HUES64 (cell line): ENCODE measurements around the gene ERBB2.
"Not testable (repeated sequence)": the region's sequence is repeated elsewhere in the genome, so short reads cannot be mapped to it uniquely, and the experiment has no call there.

Experiments
- H3K27ac ChIP-seq: 2 replicates; pipeline ENCODE4 v1.7.0; 2013; ENCODE audit warnings: low read depth, low read length, inconsistent platforms
- H3K27me3 ChIP-seq: 2 replicates; pipeline ENCODE4 v1.6.1; 2013; ENCODE audit warnings: mild to moderate bottlenecking, low read length; ENCODE audit not compliant: insufficient read depth
- H3K36me3 ChIP-seq: 2 replicates; pipeline ENCODE4 v1.6.1; 2013; ENCODE audit warnings: mild to moderate bottlenecking, low read length; ENCODE audit not compliant: insufficient read depth
- H3K4me1 ChIP-seq: 2 replicates; pipeline ENCODE4 v1.6.1; 2013; ENCODE audit warnings: mild to moderate bottlenecking, low read length, moderate library complexity; ENCODE audit not compliant: insufficient read depth
- H3K4me3 ChIP-seq: 2 replicates; pipeline ENCODE4 v1.5.1; 2013; ENCODE audit warnings: mild to moderate bottlenecking, low read length, moderate library complexity
- H3K9ac ChIP-seq: 2 replicates; pipeline ENCODE4 v1.6.1; 2013; ENCODE audit warnings: mild to moderate bottlenecking, low read depth, low read length
- H3K9me3 ChIP-seq: 2 replicates; pipeline ENCODE4 v1.6.1; 2013; ENCODE audit warnings: low read depth, low read length; ENCODE audit not compliant: insufficient read depth
- WGBS: fragments of 150-250, 120-280 bp; methylation state at CpG from one replicate; pipeline ENCODE4 v1.1.7; 2013; ENCODE audit warnings: missing lambda C conversion rate; 5-methylcytosine and 5-hydroxymethylcytosine counted together

Gene ERBB2

DNA sequence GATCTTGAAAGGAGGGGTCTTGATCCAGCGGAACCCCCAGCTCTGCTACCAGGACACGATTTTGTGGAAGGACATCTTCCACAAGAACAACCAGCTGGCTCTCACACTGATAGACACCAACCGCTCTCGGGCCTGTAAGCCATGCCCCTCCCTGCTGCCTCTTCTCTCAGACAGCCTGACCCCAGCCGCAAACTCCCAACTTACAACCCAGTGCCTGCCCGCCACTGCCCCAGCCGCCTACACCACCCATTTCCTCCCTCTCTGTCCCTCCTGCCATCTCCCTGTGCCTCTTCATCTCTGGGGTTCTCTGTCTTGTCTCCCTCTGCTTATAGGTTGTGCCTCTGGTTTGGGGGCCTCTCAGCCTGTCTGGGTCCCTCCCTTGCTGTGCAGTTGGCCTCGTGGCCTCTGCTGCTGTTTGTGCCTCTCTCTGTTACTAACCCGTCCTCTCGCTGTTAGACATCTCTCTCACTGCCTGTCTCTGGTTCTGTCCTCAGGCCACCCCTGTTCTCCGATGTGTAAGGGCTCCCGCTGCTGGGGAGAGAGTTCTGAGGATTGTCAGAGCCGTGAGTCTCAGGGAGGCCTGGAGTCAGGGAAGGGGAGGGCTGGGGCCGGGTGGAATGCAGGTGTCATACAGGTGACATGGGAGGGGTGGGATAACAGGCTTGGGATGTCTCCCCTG is 9.6 kb downstream of the ERBB2 start:
- Histone ChIP-seq H3K4me3 (no peak overlapping the region), H3K27me3 (no peaks in the 10 kb centered on the region), H3K27ac (no peak overlapping the region), H3K9ac (no peak overlapping the region), H3K4me1 (peaks cover 15% of the 10 kb centered on the region), H3K9me3 (no peaks in the 10 kb centered on the region), H3K36me3 (peaks cover 83% of the 10 kb centered on the region)
- WGBS = 93% methylated on average over 14 of the region's 14 CpGs

DNA sequence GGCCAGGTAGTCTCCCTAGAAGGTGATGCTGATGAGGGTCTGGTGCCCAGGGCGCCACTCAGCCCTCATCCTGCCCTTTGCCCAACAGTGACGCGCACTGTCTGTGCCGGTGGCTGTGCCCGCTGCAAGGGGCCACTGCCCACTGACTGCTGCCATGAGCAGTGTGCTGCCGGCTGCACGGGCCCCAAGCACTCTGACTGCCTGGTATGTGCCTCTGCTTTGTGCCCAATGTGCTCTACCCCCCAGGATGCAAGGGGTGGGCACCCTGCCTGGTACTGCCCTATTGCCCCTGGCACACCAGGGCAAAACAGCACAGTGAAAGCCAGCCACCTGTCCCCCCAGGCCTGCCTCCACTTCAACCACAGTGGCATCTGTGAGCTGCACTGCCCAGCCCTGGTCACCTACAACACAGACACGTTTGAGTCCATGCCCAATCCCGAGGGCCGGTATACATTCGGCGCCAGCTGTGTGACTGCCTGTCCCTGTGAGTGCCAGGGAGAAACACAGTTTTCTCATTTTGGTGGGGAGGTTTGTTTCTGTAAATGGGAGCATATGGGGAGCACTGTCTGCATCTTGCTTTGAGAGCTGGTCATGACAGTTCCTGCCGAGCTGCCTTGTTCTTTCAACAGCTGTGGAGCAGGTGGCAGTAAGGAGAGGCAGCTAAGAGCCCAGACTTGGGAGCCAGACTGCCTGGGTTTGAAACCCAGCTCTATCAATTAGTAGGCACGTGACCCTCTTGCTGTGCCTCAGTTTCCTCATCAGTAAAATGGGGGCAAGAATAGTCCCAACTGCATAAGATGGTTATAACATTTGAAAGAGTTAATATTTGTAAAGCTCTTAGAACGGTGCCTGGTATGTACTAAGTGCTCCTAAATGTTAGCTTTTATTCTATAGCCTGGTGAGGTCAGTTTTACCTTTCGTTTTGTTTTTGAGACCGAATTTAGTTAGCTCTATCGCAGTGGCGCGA is 10.4 kb downstream of the ERBB2 start:
- Histone ChIP-seq H3K4me1 (peaks cover 8% of the 10 kb centered on the region), H3K9ac (no peak overlapping the region), H3K27me3 (no peaks in the 10 kb centered on the region), H3K27ac (no peak overlapping the region), H3K4me3 (no peak overlapping the region), H3K36me3 (peaks cover 90% of the 10 kb centered on the region), H3K9me3 (no peaks in the 10 kb centered on the region)
- WGBS = 96% methylated on average over 20 of the region's 20 CpGs

DNA sequence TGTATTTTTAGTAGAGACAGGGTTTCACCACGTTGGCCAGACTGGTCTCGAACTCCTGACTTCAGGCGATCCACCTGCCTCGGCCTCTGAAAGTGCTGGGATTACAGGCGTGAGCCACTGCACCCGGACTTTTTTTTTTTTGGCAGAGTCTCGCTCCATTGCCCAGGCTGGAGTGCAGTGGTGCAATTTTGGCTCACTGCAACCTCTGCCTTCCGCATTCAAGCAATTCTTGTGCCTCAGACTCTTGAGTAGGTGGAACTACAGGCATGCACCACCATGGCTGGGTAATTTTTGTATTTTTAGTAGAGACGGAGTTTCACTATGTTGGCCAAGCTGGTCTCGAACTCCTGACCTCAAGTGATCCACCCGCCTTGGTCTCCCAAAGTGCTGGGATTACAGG is 11.2 kb downstream of the ERBB2 start:
- H3K9me3 ChIP-seq, H3K4me3 ChIP-seq, H3K9ac ChIP-seq, H3K4me1 ChIP-seq, H3K27ac ChIP-seq, H3K27me3 ChIP-seq: not testable (repeated sequence)
- WGBS = 94% methylated on average over 11 of the region's 11 CpGs
- H3K36me3 ChIP-seq = peaks cover 95% of the 10 kb centered on the region

DNA sequence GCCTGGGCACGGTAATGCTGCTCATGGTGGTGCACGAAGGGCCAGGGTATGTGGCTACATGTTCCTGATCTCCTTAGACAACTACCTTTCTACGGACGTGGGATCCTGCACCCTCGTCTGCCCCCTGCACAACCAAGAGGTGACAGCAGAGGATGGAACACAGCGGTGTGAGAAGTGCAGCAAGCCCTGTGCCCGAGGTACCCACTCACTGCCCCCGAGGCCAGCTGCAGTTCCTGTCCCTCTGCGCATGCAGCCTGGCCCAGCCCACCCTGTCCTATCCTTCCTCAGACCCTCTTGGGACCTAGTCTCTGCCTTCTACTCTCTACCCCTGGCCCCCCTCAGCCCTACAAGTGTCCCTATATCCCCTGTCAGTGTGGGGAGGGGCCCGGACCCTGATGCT is 12.0 kb downstream of the ERBB2 start:
- H3K36me3 ChIP-seq = peaks cover 95% of the 10 kb centered on the region
- no peaks in the 10 kb centered on the region for H3K27me3 ChIP-seq
- no peaks in the 10 kb centered on the region for H3K9me3 ChIP-seq
- 94% methylated on average over 10 of the region's 10 CpGs for WGBS
- H3K4me3 ChIP-seq = no peak overlapping the region
- no peak overlapping the region for H3K9ac ChIP-seq
- no peaks in the 10 kb centered on the region for H3K4me1 ChIP-seq
- H3K27ac ChIP-seq = no peak overlapping the region

DNA sequence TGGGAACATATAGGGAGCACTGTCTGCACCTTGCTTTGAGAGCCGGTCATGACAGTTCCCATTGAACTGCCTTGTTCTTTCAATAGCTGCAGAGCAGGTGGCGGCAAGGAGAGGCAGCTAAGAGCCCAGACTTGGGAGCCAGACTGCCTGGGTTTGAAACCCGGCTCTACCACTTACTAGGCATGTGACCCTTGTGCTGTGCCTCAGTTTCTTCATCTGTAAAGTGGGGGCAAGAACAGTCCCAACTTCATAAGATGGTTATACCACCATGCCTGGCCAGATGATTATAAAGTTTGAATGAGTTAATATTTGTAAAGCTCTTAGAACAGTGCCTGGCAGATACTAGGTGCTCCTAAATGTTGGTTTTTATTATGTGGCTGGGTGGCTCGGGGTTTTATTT is 14.4 kb downstream of the ERBB2 start:
- Histone ChIP-seq H3K9ac (no peak overlapping the region), H3K27me3 (no peaks in the 10 kb centered on the region), H3K9me3 (no peaks in the 10 kb centered on the region), H3K36me3 (peaks cover 96% of the 10 kb centered on the region), H3K27ac (no peak overlapping the region), H3K4me1 (no peaks in the 10 kb centered on the region), H3K4me3 (no peak overlapping the region)
- 98% methylated on average over 4 of the region's 4 CpGs for WGBS

DNA sequence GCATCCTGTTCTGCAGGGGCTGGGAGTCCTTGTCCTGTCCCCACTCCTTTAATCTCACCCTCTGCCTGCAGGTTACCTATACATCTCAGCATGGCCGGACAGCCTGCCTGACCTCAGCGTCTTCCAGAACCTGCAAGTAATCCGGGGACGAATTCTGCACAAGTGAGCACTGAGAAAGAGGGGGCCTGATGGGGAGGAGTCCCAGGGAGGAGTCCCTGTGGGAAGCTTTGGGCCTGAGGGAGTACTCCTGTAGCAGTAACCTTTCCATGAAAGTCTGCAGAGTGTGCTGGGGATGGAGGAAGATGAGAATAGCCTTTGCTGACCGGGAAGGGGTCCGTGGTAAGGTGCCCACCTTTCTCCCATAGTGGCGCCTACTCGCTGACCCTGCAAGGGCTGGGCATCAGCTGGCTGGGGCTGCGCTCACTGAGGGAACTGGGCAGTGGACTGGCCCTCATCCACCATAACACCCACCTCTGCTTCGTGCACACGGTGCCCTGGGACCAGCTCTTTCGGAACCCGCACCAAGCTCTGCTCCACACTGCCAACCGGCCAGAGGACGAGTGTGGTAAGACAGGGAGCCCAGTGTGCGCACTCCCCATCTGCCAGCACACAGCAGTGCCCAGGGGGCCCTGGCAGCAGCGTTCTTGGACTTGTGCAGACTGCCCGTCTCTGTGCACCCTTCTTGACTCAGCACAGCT is 15.7 kb downstream of the ERBB2 start:
- Histone ChIP-seq H3K27me3 (no peaks in the 10 kb centered on the region), H3K4me3 (no peak overlapping the region), H3K27ac (no peak overlapping the region), H3K9me3 (no peaks in the 10 kb centered on the region), H3K36me3 (peaks cover 96% of the 10 kb centered on the region), H3K4me1 (no peaks in the 10 kb centered on the region), H3K9ac (no peak overlapping the region)
- 96% methylated on average over 18 of the region's 18 CpGs for WGBS

DNA sequence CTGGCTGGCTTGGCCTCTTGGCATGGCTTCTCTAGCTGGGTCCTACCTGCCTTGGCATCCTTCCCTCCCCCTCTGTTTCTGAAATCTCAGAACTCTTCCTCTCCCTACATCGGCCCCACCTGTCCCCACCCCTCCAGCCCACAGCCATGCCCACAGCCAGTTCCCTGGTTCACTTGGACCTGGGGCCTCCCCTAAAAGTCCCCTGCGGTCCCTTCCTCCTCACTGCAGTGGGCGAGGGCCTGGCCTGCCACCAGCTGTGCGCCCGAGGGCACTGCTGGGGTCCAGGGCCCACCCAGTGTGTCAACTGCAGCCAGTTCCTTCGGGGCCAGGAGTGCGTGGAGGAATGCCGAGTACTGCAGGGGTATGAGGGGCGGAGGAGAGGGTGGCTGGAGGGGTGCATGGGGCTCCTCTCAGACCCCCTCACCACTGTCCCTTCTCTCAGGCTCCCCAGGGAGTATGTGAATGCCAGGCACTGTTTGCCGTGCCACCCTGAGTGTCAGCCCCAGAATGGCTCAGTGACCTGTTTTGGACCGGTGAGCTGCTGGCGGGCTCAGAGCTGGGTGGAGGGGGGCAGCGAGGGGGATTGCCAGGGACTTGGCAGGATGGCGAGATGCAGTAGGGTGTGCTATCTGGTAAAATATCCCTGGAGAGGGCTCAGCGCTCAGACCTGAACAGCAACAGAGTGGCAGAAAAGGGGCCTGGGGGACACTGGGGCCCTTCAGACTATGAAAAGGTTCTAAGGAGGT is 16.4 kb downstream of the ERBB2 start:
- Histone ChIP-seq H3K27me3 (no peaks in the 10 kb centered on the region), H3K9ac (no peak overlapping the region), H3K4me1 (no peaks in the 10 kb centered on the region), H3K27ac (no peak overlapping the region), H3K9me3 (no peaks in the 10 kb centered on the region), H3K4me3 (no peak overlapping the region), H3K36me3 (peaks cover 89% of the 10 kb centered on the region)
- WGBS = 96% methylated on average over 15 of the region's 15 CpGs

DNA sequence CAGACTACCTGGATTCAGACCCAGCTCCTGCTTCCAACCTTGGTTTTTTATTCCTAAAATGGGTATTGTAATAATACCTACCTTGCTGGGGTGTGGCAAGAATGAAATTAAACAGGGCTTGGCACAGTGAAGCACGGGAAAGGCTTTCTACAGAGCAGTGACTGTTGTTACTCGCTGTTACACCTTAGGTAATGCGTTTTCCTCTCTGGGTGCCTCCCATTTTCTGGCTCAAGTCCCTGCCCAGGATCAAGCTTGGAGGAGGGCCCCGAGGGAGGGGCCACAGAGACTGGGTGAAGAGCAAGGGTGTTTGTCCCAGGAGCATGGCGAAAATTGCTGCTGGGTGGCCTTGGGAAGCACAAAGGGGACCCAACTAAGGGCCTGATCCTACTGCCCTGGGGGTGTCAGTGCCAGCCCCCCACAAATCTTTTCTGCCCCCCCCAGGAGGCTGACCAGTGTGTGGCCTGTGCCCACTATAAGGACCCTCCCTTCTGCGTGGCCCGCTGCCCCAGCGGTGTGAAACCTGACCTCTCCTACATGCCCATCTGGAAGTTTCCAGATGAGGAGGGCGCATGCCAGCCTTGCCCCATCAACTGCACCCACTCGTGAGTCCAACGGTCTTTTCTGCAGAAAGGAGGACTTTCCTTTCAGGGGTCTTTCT is 17.1 kb downstream of the ERBB2 start:
- Histone ChIP-seq H3K27ac (no peak overlapping the region), H3K36me3 (peaks cover 89% of the 10 kb centered on the region)
- 93% methylated on average over 11 of the region's 11 CpGs for WGBS

DNA sequence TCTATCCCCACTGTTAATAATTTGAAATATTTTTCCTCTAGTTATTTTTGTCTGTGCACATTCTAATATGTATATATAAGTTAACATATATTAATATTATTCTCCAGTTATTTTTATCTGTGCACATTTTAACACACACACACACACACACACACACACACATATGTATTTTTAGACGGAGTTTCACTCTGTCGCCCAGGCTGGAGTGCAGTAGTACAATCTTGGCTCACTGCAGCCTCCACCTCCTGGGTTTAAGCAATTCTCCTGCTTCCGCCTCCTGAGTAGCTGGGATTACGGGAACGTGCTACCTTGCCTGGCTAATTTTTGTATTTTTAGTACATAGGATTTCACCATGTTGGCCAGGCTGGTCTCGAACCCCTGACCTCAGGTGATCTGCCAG is 17.8 kb downstream of the ERBB2 start:
- 98% methylated on average over 6 of the region's 6 CpGs for WGBS
- peaks cover 85% of the 10 kb centered on the region for H3K36me3 ChIP-seq

More for the DNA sequence above, 17.1 kb downstream of the ERBB2 start:
- no peaks in the 10 kb centered on the region for H3K4me1 ChIP-seq
- no peaks in the 10 kb centered on the region for H3K9me3 ChIP-seq
- no peak overlapping the region for H3K4me3 ChIP-seq
- H3K9ac ChIP-seq = no peak overlapping the region
- no peaks in the 10 kb centered on the region for H3K27me3 ChIP-seq

DNA sequence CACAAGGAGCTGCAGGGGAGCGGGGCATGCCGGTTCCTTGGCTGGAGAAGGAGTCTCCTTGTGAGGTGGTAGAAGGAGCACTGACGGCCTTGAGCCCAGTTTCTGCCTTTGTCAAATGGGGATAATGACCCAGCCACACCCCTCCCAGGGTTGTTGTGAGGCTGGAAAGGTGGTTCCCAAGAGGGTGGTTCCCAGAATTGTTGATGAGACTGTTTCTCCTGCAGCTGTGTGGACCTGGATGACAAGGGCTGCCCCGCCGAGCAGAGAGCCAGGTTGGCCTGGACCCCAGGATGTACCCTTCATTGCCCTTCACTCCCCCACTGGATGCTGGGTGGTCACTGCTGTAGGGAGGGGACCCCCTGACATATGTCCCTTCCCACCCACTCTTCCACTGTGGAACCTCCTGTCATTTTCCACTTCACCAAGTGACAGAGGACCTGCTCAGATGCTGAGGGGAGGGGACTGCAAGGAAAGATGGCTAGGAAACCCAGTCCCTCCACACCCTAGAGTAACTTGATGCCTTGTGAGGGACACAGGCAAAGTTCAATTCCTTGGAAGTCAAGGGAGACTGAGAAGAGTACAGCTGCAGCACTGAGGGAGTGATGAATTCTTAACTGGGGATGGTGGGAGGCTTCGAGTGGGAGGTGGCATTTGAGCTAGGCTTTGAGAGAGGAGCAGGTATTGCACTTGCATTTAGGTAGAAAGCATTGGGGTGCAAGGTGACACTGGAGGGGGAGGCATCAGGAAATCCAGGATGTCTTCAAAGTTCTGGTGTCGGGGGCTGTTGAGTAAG is 19.9 kb downstream of the ERBB2 start:
- Histone ChIP-seq H3K27ac (no peak overlapping the region), H3K36me3 (peaks cover 76% of the 10 kb centered on the region), H3K27me3 (no peaks in the 10 kb centered on the region), H3K9me3 (no peaks in the 10 kb centered on the region), H3K4me3 (no peak overlapping the region), H3K4me1 (no peaks in the 10 kb centered on the region), H3K9ac (no peak overlapping the region)
- WGBS = 94% methylated on average over 7 of the region's 7 CpGs

More for the DNA sequence above, 17.8 kb downstream of the ERBB2 start:
- no peak overlapping the region for H3K4me3 ChIP-seq
- no peak overlapping the region for H3K27ac ChIP-seq
- no peaks in the 10 kb centered on the region for H3K27me3 ChIP-seq
- no peaks in the 10 kb centered on the region for H3K9me3 ChIP-seq
- H3K4me1 ChIP-seq = no peaks in the 10 kb centered on the region
- no peak overlapping the region for H3K9ac ChIP-seq
